Activated CD8-positive, alpha-beta T cell treated with anti-CD3 and anti-CD28 coated beads for 36 hours (primary cell): ENCODE data around the gene NOC4L. TPM values are rescaled to one million over a fixed set of nuclear protein-coding genes. Genes with fewer than 3 reads are reported as not detected.

Experiments used
- ATAC-seq: fragments of 200-7000 bp; cut with Tn5 transposase; one replicate; pipeline ENCODE4 v1.10.0; 2021; ENCODE audit warnings: mild to moderate bottlenecking, moderate library complexity
- CTCF ChIA-PET: fragments of 350-600 bp; sonication (Branson Sonifier 250); formaldehyde crosslinking; loops from one replicate; lab custom pipeline; 2021; ENCODE audit warnings: antibody characterized with exemption; lab: Charles Lee
- POLR2A ChIA-PET: fragments of 350-600 bp; sonication (Branson Sonifier 250); formaldehyde crosslinking; loops from one replicate; lab custom pipeline; 2021; ENCODE audit warnings: antibody characterized with exemption; lab: Charles Lee
- DNase-seq: peaks from one replicate; pipeline ENCODE4 v3.0.0-alpha.2; 2020
- H3K27ac Mint-ChIP-seq: one replicate; pipeline ENCODE4 v1.8.0; 2021; ENCODE audit warnings: mild to moderate bottlenecking, mixed read lengths
- H3K27me3 Mint-ChIP-seq: one replicate; pipeline ENCODE4 v1.8.0; 2021; ENCODE audit warnings: mixed read lengths
- H3K36me3 Mint-ChIP-seq: one replicate; pipeline ENCODE4 v1.8.0; 2021; ENCODE audit warnings: low read depth, mixed read lengths
- H3K4me1 Mint-ChIP-seq: one replicate; pipeline ENCODE4 v1.8.0; 2021; ENCODE audit warnings: low read depth, mixed read lengths
- H3K4me3 Mint-ChIP-seq: one replicate; pipeline ENCODE4 v1.8.0; 2021; ENCODE audit warnings: mild to moderate bottlenecking, moderate library complexity, mixed read lengths
- H3K9me3 Mint-ChIP-seq: one replicate; pipeline ENCODE4 v1.8.0; 2021; ENCODE audit warnings: mixed read lengths
- intact Hi-C: fragments of 100-400 bp; cut with micrococcal nuclease; formaldehyde crosslinking; loops from one replicate; pipeline ENCODE4 v1.10.0; 2022
- total RNA-seq, 2 experiments: library from RNA; stranded (reverse); gene quantifications; one replicate each; pipeline ENCODE4 v1.2.3, GENCODE V29; 2021
- TF ChIP-seq, protein P1 (sequence below): fragments of 200-600 bp; IDR thresholded peaks from one replicate; pipeline ENCODE4 v1.8.0; 2022; ENCODE audit warnings: antibody characterized with exemption, mild to moderate bottlenecking

The NOC4L gene
- total RNA-seq, 2 experiments from 2014 or later, result 35.6 to 41.2 TPM

DNA sequence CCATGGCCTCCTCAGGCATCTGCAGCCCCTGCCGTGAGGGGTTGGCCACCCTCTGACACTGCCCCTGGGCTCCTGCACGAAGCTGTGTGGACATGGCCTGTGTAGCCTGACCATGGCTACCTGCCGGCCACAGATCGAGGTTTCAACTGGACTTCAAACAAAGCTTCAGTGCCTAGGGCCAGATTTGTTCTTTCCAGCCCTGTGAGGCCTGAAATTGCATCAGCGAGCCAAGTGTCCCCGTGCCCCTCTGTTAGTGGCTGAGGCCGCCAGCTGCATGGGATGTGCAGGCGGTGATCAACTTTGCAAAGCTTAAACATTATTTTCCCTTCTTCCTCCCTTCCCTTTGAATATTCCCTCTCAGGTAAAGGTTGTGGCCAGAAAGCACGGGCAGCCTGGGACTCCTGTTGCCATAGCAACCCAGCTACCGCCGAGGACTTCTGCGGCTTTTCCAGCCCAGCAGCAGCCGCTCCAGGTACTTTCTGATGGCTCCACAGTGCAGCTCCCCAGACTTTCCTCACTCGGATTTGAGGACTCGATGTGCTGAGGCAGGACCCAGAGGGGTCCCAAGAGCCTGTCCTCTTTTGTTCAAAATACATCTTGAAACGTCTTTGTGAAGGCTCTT lies 35.9 kb upstream of the NOC4L start:
- POLR2A ChIA-PET, result no interaction called here
- no peaks in the 10 kb centered on the region for H3K4me1 Mint-ChIP-seq
- TF ChIP-seq, protein P1, sequence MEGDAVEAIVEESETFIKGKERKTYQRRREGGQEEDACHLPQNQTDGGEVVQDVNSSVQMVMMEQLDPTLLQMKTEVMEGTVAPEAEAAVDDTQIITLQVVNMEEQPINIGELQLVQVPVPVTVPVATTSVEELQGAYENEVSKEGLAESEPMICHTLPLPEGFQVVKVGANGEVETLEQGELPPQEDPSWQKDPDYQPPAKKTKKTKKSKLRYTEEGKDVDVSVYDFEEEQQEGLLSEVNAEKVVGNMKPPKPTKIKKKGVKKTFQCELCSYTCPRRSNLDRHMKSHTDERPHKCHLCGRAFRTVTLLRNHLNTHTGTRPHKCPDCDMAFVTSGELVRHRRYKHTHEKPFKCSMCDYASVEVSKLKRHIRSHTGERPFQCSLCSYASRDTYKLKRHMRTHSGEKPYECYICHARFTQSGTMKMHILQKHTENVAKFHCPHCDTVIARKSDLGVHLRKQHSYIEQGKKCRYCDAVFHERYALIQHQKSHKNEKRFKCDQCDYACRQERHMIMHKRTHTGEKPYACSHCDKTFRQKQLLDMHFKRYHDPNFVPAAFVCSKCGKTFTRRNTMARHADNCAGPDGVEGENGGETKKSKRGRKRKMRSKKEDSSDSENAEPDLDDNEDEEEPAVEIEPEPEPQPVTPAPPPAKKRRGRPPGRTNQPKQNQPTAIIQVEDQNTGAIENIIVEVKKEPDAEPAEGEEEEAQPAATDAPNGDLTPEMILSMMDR, result no peak
- no peak for ATAC-seq
- peaks cover 29% of the 10 kb centered on the region for H3K36me3 Mint-ChIP-seq
- H3K4me3 Mint-ChIP-seq, result no peak overlapping the region
- H3K9me3 Mint-ChIP-seq, result no peaks in the 10 kb centered on the region
- no peak for DNase-seq
- H3K27ac Mint-ChIP-seq, result no peak overlapping the region
- CTCF ChIA-PET, result no interaction called here
- no peaks in the 10 kb centered on the region for H3K27me3 Mint-ChIP-seq
- intact Hi-C loops, result no loop called here

GRCh38 chr12:132109741-132110140 lies 34.5 kb upstream of the NOC4L start:
- no peak for DNase-seq
- CTCF ChIA-PET, result no interaction called here
- TF ChIP-seq, protein P1, result no peak
- no peak for ATAC-seq
- H3K9me3 Mint-ChIP-seq, result no peaks in the 10 kb centered on the region
- H3K27me3 Mint-ChIP-seq, result no peaks in the 10 kb centered on the region
- intact Hi-C loops, result no loop called here
- POLR2A ChIA-PET, result no interaction called here
- no peak overlapping the region for H3K4me3 Mint-ChIP-seq
- peaks cover 31% of the 10 kb centered on the region for H3K36me3 Mint-ChIP-seq
- no peak overlapping the region for H3K27ac Mint-ChIP-seq
- H3K4me1 Mint-ChIP-seq, result no peaks in the 10 kb centered on the region

DNA sequence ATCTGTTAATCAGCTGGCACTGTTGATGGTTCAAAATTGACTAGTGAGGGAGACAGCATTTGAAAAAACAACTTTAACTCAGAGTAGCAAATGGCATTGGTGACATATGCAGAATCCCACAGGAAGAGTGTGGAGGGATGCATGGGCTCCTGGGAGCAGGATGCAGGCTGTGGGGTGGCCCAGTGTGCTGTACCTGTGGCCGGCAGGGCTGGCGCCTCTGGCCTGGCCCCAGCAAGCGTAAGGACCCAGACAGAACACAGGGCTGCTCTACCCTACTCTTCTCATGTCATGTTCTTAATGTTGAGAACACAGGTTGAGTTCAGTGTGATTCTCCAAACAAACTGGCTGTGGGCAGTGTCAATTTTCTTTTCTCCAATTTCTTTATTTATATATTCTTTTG lies 33.6 kb upstream of the NOC4L start:
- DNase-seq (no peak), ATAC-seq (no peak)
- ChIA-PET CTCF (no interaction called here), POLR2A (no interaction called here)
- intact Hi-C loops, result no loop called here
- no peaks in the 10 kb centered on the region for H3K27me3 Mint-ChIP-seq
- H3K9me3 Mint-ChIP-seq, result no peaks in the 10 kb centered on the region
- TF ChIP-seq, protein P1, result no peak
- H3K4me3 Mint-ChIP-seq, result no peak overlapping the region
- no peak overlapping the region for H3K27ac Mint-ChIP-seq
- H3K4me1 Mint-ChIP-seq, result no peaks in the 10 kb centered on the region
- peaks cover 27% of the 10 kb centered on the region for H3K36me3 Mint-ChIP-seq

DNA sequence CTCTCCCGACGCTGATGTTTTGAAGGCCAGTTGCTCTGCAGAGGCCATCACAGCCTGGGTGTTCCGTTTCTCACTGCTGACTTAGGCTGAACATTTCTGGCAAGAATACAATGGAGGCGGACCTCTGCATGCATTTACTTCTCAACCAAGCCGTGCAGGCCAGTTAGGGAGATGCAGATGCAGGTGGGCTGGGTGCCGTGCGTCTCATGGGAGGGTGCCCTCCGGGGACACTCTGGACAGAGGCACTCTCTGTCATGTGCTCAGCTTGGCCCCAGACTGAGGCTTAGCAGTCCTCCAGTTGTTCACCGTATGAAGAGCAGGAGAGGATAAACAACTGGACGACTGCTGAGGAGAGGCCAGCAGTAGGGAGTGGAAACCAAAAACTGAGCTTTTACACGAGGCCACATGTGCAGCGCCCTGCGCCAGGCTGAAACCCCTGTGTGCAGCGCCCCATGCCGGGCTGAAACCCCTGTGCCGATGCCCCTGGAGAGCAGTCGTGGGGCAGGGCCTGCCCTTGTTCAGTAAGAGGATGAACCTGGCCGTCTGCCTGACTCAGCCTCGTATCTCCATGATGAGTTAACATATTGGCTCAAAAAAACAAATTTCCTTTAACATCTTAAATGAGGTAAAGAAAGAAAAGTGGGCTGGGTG lies 32.5 kb upstream of the NOC4L start:
- Mint-ChIP-seq H3K4me3 (no peak overlapping the region), H3K9me3 (no peaks in the 10 kb centered on the region), H3K27me3 (no peaks in the 10 kb centered on the region), H3K27ac (no peak overlapping the region), H3K36me3 (peaks cover 34% of the 10 kb centered on the region), H3K4me1 (no peaks in the 10 kb centered on the region)
- POLR2A ChIA-PET, result no interaction called here
- DNase-seq, result no peak
- ATAC-seq, result no peak
- intact Hi-C loops, result no loop called here
- TF ChIP-seq, protein P1, result no peak
- CTCF ChIA-PET, result no interaction called here

GRCh38 chr12:132114667-132115066 lies 29.6 kb upstream of the NOC4L start:
- ChIA-PET POLR2A (no interaction called here), CTCF (no interaction called here)
- TF ChIP-seq, protein P1, result no peak
- intact Hi-C loops, result no loop called here
- DNase-seq (no peak), ATAC-seq (no peak)
- Mint-ChIP-seq H3K27me3 (no peaks in the 10 kb centered on the region), H3K9me3 (no peaks in the 10 kb centered on the region), H3K36me3 (peaks cover 21% of the 10 kb centered on the region), H3K4me1 (no peaks in the 10 kb centered on the region), H3K27ac (no peak overlapping the region), H3K4me3 (no peak overlapping the region)
